ENCODE measurements around the gene TREML4. TPM values are rescaled to one million over a fixed set of nuclear protein-coding genes. Genes with fewer than 3 reads are reported as not detected.

TREML4 gene
- total RNA-seq, 2 donors from 2014 or later: not detected

DNA sequence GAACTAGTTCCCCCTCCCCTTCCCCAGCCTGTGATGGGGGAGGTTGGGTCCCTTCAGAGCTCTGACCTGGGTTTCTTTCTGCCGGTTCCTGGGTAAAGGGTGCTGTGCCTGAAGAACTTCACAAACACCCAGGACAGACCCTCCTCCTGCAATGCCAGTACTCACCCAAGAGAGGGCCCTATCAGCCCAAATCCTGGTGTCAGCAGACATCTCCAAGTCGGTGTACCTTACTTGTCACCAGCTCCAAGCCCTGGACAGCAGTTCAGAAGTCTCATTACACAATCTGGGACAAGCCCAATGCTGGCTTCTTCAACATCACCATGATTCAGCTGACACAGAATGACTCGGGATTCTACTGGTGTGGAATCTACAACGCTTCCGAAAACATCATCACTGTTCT is 467 bp downstream of the TREML4 start:
- Histone ChIP-seq H3K9me3 (no peaks in the 10 kb centered on the region), H3K4me1 (ENCODE audit: control insufficient read depth in 1 of 2, low read depth in 2 of 2) (no peaks in the 10 kb centered on the region), H3K4me3 (no peak overlapping the region), H3K27me3 (replicated peaks; ENCODE audit: insufficient read depth) (no peaks in the 10 kb centered on the region), H3K27ac (no peak overlapping the region), H3K36me3 (no peaks in the 10 kb centered on the region)
- DNase-seq (ENCODE audit: low spot score) (no peak), ATAC-seq (ENCODE audit: insufficient number of reproducible peaks, low FRiP score, low read depth) (no peak)
- TF ChIP-seq CTCF (IDR thresholded peaks at IDR 0.05): no peak

DNA sequence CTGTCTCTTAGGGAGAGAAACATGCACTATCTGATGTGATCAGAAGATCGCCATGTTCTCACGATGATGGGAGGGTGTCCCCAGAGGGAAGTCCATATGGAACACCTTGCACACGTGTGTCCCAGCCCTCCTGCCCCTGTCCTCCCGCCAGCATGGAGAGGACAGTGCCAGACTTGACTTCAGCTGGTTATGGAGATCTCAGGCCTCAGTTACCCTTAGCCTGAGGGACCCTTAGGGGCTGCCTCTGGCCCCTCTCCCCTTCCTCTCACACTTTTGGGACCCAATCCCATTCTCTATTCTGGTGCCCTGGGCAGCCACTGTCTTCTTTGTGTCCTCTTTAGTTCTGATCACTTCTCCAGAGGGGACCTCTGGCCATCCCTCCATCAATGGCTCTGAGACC is 1.6 kb downstream of the TREML4 start:
- TF ChIP-seq CTCF (IDR thresholded peaks at IDR 0.05): no peak
- no peak for DNase-seq (ENCODE audit: low spot score)
- ATAC-seq (ENCODE audit: insufficient number of reproducible peaks, low FRiP score, low read depth): no peak

GRCh38 chr6:41231246-41231645 is 3.1 kb downstream of the TREML4 start:
- no peak overlapping the region for H3K4me3 ChIP-seq
- H3K36me3 ChIP-seq: no peaks in the 10 kb centered on the region
- H3K27ac ChIP-seq: no peak overlapping the region
- no peaks in the 10 kb centered on the region for H3K9me3 ChIP-seq
- H3K4me1 ChIP-seq (ENCODE audit: control insufficient read depth in 1 of 2, low read depth in 2 of 2): no peaks in the 10 kb centered on the region
- no peak for TF ChIP-seq CTCF (IDR thresholded peaks at IDR 0.05)
- H3K27me3 ChIP-seq (replicated peaks; ENCODE audit: insufficient read depth): no peaks in the 10 kb centered on the region
- DNase-seq (ENCODE audit: low spot score) (no peak), ATAC-seq (ENCODE audit: insufficient number of reproducible peaks, low FRiP score, low read depth) (no peak)

More for the DNA sequence above, 1.6 kb downstream of the TREML4 start:
- Histone ChIP-seq H3K4me1 (ENCODE audit: control insufficient read depth in 1 of 2, low read depth in 2 of 2) (no peaks in the 10 kb centered on the region), H3K4me3 (no peak overlapping the region), H3K36me3 (no peaks in the 10 kb centered on the region), H3K27ac (no peak overlapping the region), H3K27me3 (replicated peaks; ENCODE audit: insufficient read depth) (no peaks in the 10 kb centered on the region), H3K9me3 (no peaks in the 10 kb centered on the region)

DNA sequence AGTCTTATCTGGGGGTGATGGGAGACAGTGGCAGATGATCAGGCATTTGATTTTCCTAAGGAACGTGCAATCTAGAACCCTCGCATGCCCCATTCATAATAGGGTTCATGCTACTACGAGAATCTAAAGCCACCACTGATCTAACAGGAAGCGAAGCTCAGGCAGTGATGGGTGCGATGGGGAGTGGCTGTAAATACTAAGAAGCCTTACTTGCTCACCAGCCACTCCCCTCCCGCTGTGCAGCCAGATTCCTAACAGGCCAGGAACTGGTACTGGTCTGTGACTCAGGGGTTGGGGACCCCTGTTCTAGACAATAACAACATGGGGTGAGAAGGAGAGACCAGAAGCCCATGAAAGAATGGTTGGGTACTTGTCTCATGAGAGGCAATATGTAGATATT is 4.5 kb downstream of the TREML4 start:
- TF ChIP-seq CTCF (IDR thresholded peaks at IDR 0.05): no peak
- ATAC-seq (ENCODE audit: insufficient number of reproducible peaks, low FRiP score, low read depth) (no peak), DNase-seq (ENCODE audit: low spot score) (no peak)
- Histone ChIP-seq H3K4me3 (no peak overlapping the region), H3K9me3 (no peaks in the 10 kb centered on the region), H3K36me3 (no peaks in the 10 kb centered on the region), H3K4me1 (ENCODE audit: control insufficient read depth in 1 of 2, low read depth in 2 of 2) (no peaks in the 10 kb centered on the region), H3K27ac (no peak overlapping the region), H3K27me3 (replicated peaks; ENCODE audit: insufficient read depth) (no peaks in the 10 kb centered on the region)

DNA sequence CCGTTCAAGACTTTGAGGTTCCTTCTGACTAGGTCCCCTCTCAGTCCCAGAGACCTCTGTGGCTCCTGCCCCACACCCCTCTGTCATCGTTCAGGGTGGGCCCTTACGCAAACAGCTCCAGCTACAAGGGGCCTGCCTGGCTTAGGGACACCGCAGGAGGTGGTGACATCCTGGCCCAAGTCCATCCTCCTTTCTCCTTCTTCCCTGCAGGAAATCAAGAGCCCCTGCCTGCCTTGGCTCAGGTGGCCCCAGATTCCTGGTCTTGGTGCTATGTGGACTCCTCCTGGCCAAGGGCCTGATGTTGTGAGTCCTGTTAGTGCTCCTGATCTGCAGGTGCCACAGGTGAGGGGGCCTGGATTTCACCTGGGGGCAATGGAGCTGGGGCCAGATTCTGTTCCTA is 8.1 kb downstream of the TREML4 start:
- no peaks in the 10 kb centered on the region for H3K4me1 ChIP-seq (ENCODE audit: control insufficient read depth in 1 of 2, low read depth in 2 of 2)
- ATAC-seq (ENCODE audit: insufficient number of reproducible peaks, low FRiP score, low read depth) (no peak), DNase-seq (ENCODE audit: low spot score) (no peak)
- no peak overlapping the region for H3K4me3 ChIP-seq
- no peaks in the 10 kb centered on the region for H3K36me3 ChIP-seq
- no peaks in the 10 kb centered on the region for H3K9me3 ChIP-seq
- H3K27ac ChIP-seq: no peak overlapping the region
- no peak for TF ChIP-seq CTCF (IDR thresholded peaks at IDR 0.05)
- H3K27me3 ChIP-seq (replicated peaks; ENCODE audit: insufficient read depth): no peaks in the 10 kb centered on the region

All from thoracic aorta (tissue), 2 donors.